ENCODE measurements around the gene RNPEPL1. TPM values are rescaled to one million over a fixed set of nuclear protein-coding genes. Genes with fewer than 3 reads are reported as not detected.
A peak's percentile ranks its signal among the peaks of the same experiment; 100 is the strongest.

RNPEPL1 gene
- total RNA-seq, 4 donors from 2014 or later: 85.0 to 175 (median 154) TPM

- DNase-seq: peak in 1 of 3 donors; percentile 25
- TF ChIP-seq POLR2A (IDR thresholded peaks at IDR 0.05) (no peak), CTCF (IDR thresholded peaks at IDR 0.05) (no peak)
- H3K9me3 ChIP-seq: no peaks in the 10 kb centered on the region
Measured at GRCh38 chr2:240599141-240599583, 30.9 kb downstream of the RNPEPL1 start.

GRCh38 chr2:240600451-240600961 lies 32.2 kb downstream of the RNPEPL1 start:
- Histone ChIP-seq H3K4me3 (no peak overlapping the region), H3K36me3 (peaks cover 0 to 30% (median 0%) of the 10 kb centered on the region in 3 donors), H3K9me3 (no peaks in the 10 kb centered on the region), H3K27ac (no peak overlapping the region), H3K27me3 (no peaks in the 10 kb centered on the region), H3K4me1 (peaks cover 0 to 19% (median 4%) of the 10 kb centered on the region in 4 donors)
- TF ChIP-seq POLR2A (IDR thresholded peaks at IDR 0.05): no peak
- no peak for TF ChIP-seq CTCF (IDR thresholded peaks at IDR 0.05)
- peak in 2 of 3 donors; percentile 35 to 37 for DNase-seq

More at GRCh38 chr2:240599141-240599583, 30.9 kb downstream of the RNPEPL1 start:
- no peak overlapping the region for H3K4me3 ChIP-seq
- peaks cover 0 to 14% (median 3%) of the 10 kb centered on the region in 4 donors for H3K4me1 ChIP-seq
- peaks cover 0 to 42% (median 0%) of the 10 kb centered on the region in 3 donors for H3K36me3 ChIP-seq
- no peak overlapping the region for H3K27ac ChIP-seq
- no peaks in the 10 kb centered on the region for H3K27me3 ChIP-seq

- peaks cover 0 to 19% (median 4%) of the 10 kb centered on the region in 4 donors for H3K4me1 ChIP-seq
- no peak overlapping the region for H3K27ac ChIP-seq
- H3K4me3 ChIP-seq: no peak overlapping the region
- H3K36me3 ChIP-seq: peaks cover 0 to 25% (median 0%) of the 10 kb centered on the region in 3 donors
- TF ChIP-seq POLR2A (IDR thresholded peaks at IDR 0.05) (no peak), CTCF (IDR thresholded peaks at IDR 0.05) (no peak)
- DNase-seq: peak in 2 of 3 donors; percentile 33 to 39
- H3K9me3 ChIP-seq: no peaks in the 10 kb centered on the region
- no peaks in the 10 kb centered on the region for H3K27me3 ChIP-seq
Measured at GRCh38 chr2:240601061-240601830, 33.0 kb downstream of the RNPEPL1 start.

- peaks cover 0 to 19% (median 4%) of the 10 kb centered on the region in 4 donors for H3K4me1 ChIP-seq
- H3K4me3 ChIP-seq: no peak overlapping the region
- H3K27me3 ChIP-seq: no peaks in the 10 kb centered on the region
- no peaks in the 10 kb centered on the region for H3K9me3 ChIP-seq
- peak in 1 of 3 donors; percentile 26 for DNase-seq
- no peak overlapping the region for H3K27ac ChIP-seq
- peaks cover 0 to 23% (median 0%) of the 10 kb centered on the region in 3 donors for H3K36me3 ChIP-seq
- TF ChIP-seq POLR2A (IDR thresholded peaks at IDR 0.05) (no peak), CTCF (IDR thresholded peaks at IDR 0.05) (no peak)
Measured at GRCh38 chr2:240601831-240602160, 33.5 kb downstream of the RNPEPL1 start.

GRCh38 chr2:240602266-240603050 lies 34.2 kb downstream of the RNPEPL1 start:
- H3K36me3 ChIP-seq: peaks cover 0 to 28% (median 0%) of the 10 kb centered on the region in 3 donors
- no peak overlapping the region for H3K27ac ChIP-seq
- H3K4me3 ChIP-seq: no peak overlapping the region
- peak in 2 of 3 donors; percentile 42 to 55 for DNase-seq
- no peak for TF ChIP-seq POLR2A (IDR thresholded peaks at IDR 0.05)
- TF ChIP-seq CTCF (IDR thresholded peaks at IDR 0.05): no peak
- peaks cover 0 to 19% (median 4%) of the 10 kb centered on the region in 4 donors for H3K4me1 ChIP-seq
- H3K27me3 ChIP-seq: no peaks in the 10 kb centered on the region
- no peaks in the 10 kb centered on the region for H3K9me3 ChIP-seq

All from Peyer's patch (tissue), 4 donors.